ENCODE results near the gene ZNF441. TPM values are rescaled to one million over a fixed set of nuclear protein-coding genes. Genes with fewer than 3 reads are reported as not detected.

Gene ZNF441
- total RNA-seq, 1 experiment from 2014 or later, result 0.85 TPM

DNA sequence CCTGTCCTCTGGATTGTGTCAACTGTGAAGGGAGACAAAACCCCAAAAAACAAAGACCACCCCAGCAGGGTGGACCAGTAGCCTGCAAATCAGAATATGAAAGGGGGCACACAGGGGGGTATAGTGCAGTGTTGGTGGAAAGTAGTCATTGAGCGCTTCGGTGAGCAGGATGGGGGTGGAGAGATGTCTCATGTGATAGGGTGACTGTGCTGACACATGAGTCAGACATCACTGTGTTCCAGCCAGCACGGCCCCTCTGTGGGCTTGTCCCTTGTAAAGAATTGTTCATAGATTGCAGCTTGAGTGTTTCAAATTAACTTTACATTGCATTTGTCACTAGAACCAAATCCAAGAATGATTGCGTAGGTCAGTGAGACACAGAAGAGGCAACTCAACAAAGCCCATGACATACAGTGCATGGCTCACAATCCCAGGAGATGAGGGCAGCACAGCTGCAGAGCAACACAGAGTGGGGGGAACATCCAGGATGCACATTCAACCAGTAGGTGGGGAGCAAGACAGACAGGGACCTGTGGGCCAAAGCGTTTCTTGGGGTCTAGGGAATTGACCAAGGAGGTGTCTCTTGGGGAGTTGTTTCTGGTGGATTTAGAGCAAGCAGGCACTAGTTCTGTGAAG lies 54.8 kb downstream of the ZNF441 start:
- no peak overlapping the region for H3K4me3 Mint-ChIP-seq

More for the DNA sequence above, 54.8 kb downstream of the ZNF441 start:
- Histone ChIP-seq H4K8ac (replicated peaks; ENCODE audit: insufficient read length, low read depth, low read length) (no peak overlapping the region), H3K18ac (ENCODE audit: insufficient read length, low read depth, low read length) (no peak overlapping the region), H3K14ac (ENCODE audit: insufficient read depth, low read length) (no peak overlapping the region), H3K27me3 (ENCODE audit: insufficient read depth, low read length) (no peaks in the 10 kb centered on the region), H3K56ac (ENCODE audit: insufficient read length, low read depth, low read length) (no peak overlapping the region), H3K79me1 (ENCODE audit: insufficient read depth, low read depth, low read length, poor library complexity, severe bottlenecking) (no peaks in the 10 kb centered on the region), H3K4me2 (ENCODE audit: insufficient read depth, insufficient read length, low read length) (no peak overlapping the region), H2BK5ac (ENCODE audit: insufficient read length, low read length) (no peak overlapping the region), H2AFZ (ENCODE audit: low read length) (no peak overlapping the region), H3K23ac (ENCODE audit: insufficient read length, low read depth, low read length) (no peak overlapping the region), H4K91ac (ENCODE audit: insufficient read length, low read depth, low read length) (no peak overlapping the region), H3K27ac (ENCODE audit: insufficient read length, low read depth, low read length) (no peak overlapping the region), H3K79me2 (ENCODE audit: insufficient read depth, low read length) (no peaks in the 10 kb centered on the region), H3K9me3 (ENCODE audit: control insufficient read depth, low read depth, low read length) (no peaks in the 10 kb centered on the region), H3K9ac (ENCODE audit: extremely low read depth, insufficient read length, low read length) (no peak overlapping the region), H4K20me1 (ENCODE audit: control insufficient read depth, insufficient read depth, insufficient read length) (no peaks in the 10 kb centered on the region), H3T11ph (ENCODE audit: low read length) (no peak overlapping the region), H2BK120ac (ENCODE audit: low read depth, low read length, poor library complexity, severe bottlenecking) (no peak overlapping the region), H3K4ac (ENCODE audit: low read depth, low read length) (no peak overlapping the region), H2BK15ac (ENCODE audit: low read depth, low read length) (no peak overlapping the region), H2BK20ac (ENCODE audit: low read depth, low read length, poor library complexity, severe bottlenecking) (no peak overlapping the region), H3K23me2 (ENCODE audit: insufficient read length, low read depth, low read length, poor library complexity, severe bottlenecking) (no peaks in the 10 kb centered on the region), H2AK5ac (ENCODE audit: insufficient read length, low read length) (no peak overlapping the region), H3K4me1 (ENCODE audit: insufficient read depth, low read length) (no peaks in the 10 kb centered on the region), H4K5ac (ENCODE audit: insufficient read length, low read depth, low read length) (no peak overlapping the region), H2BK12ac (ENCODE audit: insufficient read length, low read depth, low read length) (no peak overlapping the region)
- Mint-ChIP-seq H3K36me3 (ENCODE audit: insufficient read depth in 1 of 3, low read depth in 3 of 3) (peaks cover 3 to 30% (median 13%) of the 10 kb centered on the region in 3 experiments; a peak in 6 of 7 replicates), H3K27ac (no peak overlapping the region), H3K9me3 (peaks cover 9 to 21% of the 10 kb centered on the region in 2 experiments), H3K4me1 (peaks cover 13 to 16% of the 10 kb centered on the region in 2 experiments), H3K27me3 (ENCODE audit: low read depth) (peaks cover 10% of the 10 kb centered on the region)
- WGBS (ENCODE audit: extremely low coverage, insufficient read length, low lambda C conversion rate), result no CpG with 5 or more reads among the region's 5 CpGs
- DNase-seq, result no peak
- TF ChIP-seq CTCF (conservative IDR thresholded peaks at IDR 0.05), result no peak
